Measurements from ENCODE around the gene AR.

AR gene

DNA sequence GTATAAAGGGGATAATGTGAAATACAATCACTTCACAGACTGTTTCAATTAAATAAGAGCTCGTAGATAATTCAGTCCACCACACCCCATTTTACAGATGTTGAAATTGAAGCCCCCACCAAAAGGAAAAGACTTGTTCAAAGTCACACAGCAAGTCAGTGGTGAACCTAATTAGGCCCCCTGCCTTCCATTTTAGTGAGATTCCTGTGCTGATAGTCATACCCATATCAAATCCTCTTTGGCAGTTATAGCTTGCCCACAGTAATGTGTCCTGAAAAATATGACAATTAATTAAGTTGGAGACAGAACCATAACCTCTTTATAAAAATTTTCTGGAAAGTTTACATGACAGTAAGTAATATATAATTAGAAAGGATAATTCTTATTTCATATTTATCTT lies 58.0 kb downstream of the AR start:
- H3K9me3 ChIP-seq = no peaks in the 10 kb centered on the region
- H3K27me3 ChIP-seq = no peaks in the 10 kb centered on the region
- H3K4me1 ChIP-seq = no peaks in the 10 kb centered on the region
- TF ChIP-seq CTCF (IDR thresholded peaks at IDR 0.05; ENCODE audit: low read depth, low read length) = no peak
- H3K36me3 ChIP-seq = no peaks in the 10 kb centered on the region
- no peak overlapping the region for H3K4me3 ChIP-seq (ENCODE audit: low read depth, low read length)
- no peak for DNase-seq

DNA sequence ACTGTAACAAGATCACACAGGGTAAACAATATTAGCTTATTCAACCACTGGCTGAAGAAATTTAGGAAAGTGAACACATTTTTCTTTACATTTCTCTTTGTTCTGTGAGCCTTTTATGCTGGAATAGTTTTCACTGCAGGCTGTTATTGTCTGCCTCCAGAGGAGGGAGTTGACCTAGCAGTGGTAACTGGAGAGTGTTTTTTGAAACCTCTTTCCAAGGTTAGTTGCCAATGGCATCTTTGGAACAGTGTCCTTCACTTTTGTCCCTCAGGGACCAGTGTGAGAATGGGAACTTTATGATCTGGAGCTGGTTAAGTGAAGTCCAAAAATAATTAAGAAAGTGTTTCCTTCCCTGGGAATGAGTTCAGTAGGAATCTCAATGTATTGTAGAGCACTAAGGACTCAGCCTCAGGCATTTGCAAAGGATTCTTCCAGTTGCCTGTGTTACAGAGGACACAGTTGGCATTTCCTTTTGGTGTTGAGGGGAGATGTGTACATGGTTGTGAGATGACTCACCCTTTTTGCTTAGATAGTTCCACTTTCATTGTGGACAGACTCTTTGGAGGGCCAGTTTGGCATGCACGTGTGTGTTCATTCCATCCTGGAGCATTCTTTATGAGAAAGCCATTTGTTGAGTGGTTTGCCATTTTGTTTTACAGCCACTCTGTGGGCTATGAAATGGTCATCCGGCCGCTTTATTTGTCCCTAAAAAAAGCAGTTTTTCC lies 61.3 kb downstream of the AR start:
- Histone ChIP-seq H3K4me1 (no peaks in the 10 kb centered on the region), H3K36me3 (no peaks in the 10 kb centered on the region), H3K4me3 (ENCODE audit: low read depth, low read length) (no peak overlapping the region), H3K27me3 (no peaks in the 10 kb centered on the region), H3K9me3 (no peaks in the 10 kb centered on the region)
- no peak for DNase-seq
- TF ChIP-seq CTCF (IDR thresholded peaks at IDR 0.05; ENCODE audit: low read depth, low read length) = no peak

DNA sequence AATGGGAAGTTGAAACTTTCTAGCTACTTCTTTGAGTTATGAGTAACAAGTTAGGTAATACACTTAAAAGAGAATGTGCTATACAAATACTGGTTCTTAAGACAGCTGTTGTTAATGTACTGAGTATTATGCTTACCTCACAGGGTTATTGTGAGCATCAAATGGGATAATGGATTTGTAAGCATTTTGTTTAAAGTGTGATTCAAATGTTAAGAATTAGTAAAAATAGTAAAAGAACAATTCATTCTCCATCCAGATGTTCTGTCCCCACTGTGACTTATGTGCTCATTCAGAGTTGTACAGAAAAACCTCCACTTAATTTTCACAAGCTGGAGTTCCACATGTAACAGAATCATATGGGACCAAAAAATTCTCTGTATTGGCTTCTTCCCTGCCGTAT lies 63.6 kb downstream of the AR start:
- TF ChIP-seq CTCF (IDR thresholded peaks at IDR 0.05; ENCODE audit: low read depth, low read length) = no peak
- no peak overlapping the region for H3K4me3 ChIP-seq (ENCODE audit: low read depth, low read length)
- no peaks in the 10 kb centered on the region for H3K27me3 ChIP-seq
- no peaks in the 10 kb centered on the region for H3K9me3 ChIP-seq
- no peaks in the 10 kb centered on the region for H3K36me3 ChIP-seq
- no peaks in the 10 kb centered on the region for H3K4me1 ChIP-seq
- DNase-seq = no peak

- no peak overlapping the region for H3K4me3 ChIP-seq (ENCODE audit: low read depth, low read length)
- DNase-seq = no peak
- no peaks in the 10 kb centered on the region for H3K36me3 ChIP-seq
- no peaks in the 10 kb centered on the region for H3K27me3 ChIP-seq
- no peaks in the 10 kb centered on the region for H3K9me3 ChIP-seq
- H3K4me1 ChIP-seq = no peaks in the 10 kb centered on the region
- TF ChIP-seq CTCF (IDR thresholded peaks at IDR 0.05; ENCODE audit: low read depth, low read length) = no peak
Measured at GRCh38 chrX:67610282-67610681, 66.5 kb downstream of the AR start.

DNA sequence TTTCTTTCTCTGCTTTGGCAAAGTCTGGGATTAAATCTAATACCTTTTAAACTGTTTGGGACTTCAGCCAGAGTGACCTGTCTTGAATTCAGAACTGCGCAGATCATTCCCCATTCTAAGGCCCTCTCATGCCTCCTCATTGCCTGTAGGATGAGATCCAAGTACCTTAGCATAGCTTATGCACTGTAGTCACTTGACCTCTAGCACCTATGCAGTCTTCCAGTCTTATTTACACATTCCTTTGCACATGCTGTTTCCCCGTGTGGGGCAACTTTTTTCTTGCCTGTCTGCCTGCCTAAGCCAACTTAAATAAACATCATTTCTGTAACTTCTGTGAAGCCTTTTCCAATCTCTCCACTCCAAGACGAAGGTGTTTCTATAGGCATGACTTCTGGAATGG lies 68.4 kb downstream of the AR start:
- Histone ChIP-seq H3K36me3 (no peaks in the 10 kb centered on the region), H3K27me3 (no peaks in the 10 kb centered on the region), H3K9me3 (no peaks in the 10 kb centered on the region), H3K4me1 (no peaks in the 10 kb centered on the region), H3K4me3 (ENCODE audit: low read depth, low read length) (no peak overlapping the region)
- no peak for DNase-seq
- no peak for TF ChIP-seq CTCF (IDR thresholded peaks at IDR 0.05; ENCODE audit: low read depth, low read length)

DNA sequence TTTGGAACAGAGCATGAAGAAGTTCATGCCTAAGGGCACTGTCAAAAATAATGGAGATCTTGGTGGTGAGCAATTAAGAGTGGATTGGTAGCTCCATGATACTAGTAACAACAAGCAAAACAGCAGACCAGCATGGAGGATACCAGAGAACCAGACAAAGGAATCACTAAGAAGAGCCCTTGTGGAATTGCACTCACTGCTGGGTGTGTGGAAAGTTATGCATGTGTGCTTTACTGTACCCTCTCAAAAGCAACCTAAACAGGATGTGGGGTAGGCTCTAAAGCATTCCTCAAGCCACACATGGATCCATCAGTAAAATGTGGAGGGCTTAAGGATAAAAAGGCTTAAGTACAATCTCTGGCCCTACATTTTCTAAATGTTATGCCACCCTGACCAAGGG lies 69.5 kb downstream of the AR start:
- no peak for TF ChIP-seq CTCF (IDR thresholded peaks at IDR 0.05; ENCODE audit: low read depth, low read length)
- Histone ChIP-seq H3K4me1 (no peaks in the 10 kb centered on the region), H3K9me3 (no peaks in the 10 kb centered on the region), H3K4me3 (ENCODE audit: low read depth, low read length) (no peak overlapping the region), H3K27me3 (no peaks in the 10 kb centered on the region), H3K36me3 (no peaks in the 10 kb centered on the region)
- no peak for DNase-seq

Data from BE2C (cell line).